HCT116 (cell line): Measurements from ENCODE around the gene GFOD2. TPM values are rescaled to one million over a fixed set of nuclear protein-coding genes. Genes with fewer than 3 reads are reported as not detected.

Experiments used
- ATAC-seq: fragments of 200-7000 bp; cut with Tn5 transposase; 2 replicates; pipeline ENCODE4 v1.9.1; 2020; ENCODE audit warnings: mild to moderate bottlenecking, moderate library complexity
- BruUV-seq: library from RNA; stranded (reverse); fragments of 400-500 nt; replicated peaks from 2 replicates; lab custom pipeline; 2021; lab: Mats Ljungman, UMichigan
- CTCF ChIA-PET: fragments of 300-600 bp; sonication (Branson Sonifier 250); formaldehyde crosslinking; loops from one replicate; lab custom pipeline; 2021; ENCODE audit warnings: antibody characterized with exemption; lab: Charles Lee
- POLR2A ChIA-PET: fragments of 300-600, 350-600 bp; sonication (Branson Sonifier 250); formaldehyde crosslinking; loops from one replicate; lab custom pipeline; 2021; ENCODE audit warnings: antibody characterized with exemption; lab: Charles Lee
- RAD21 ChIA-PET, 2 experiments: fragments of 300-600 bp; sonication (Branson Sonifier 250); formaldehyde crosslinking; loops; one replicate each; lab custom pipeline; 2023; ENCODE audit warnings: low total read pairs in 2 of 2; ENCODE audit not compliant: uncharacterized antibody in 2 of 2, unreplicated experiment in 2 of 2, low non-redundant PET in 1 of 2; lab: Charles Lee
- DNase-seq: peaks from one replicate; pipeline ENCODE4 v3.0.0-alpha.2; 2010; ENCODE audit warnings: low read depth, low spot score
- H2AFZ ChIP-seq: fragments of 200-600 bp; shearing (Covaris generic), sonication (generic); 2 replicates; pipeline ENCODE4 v1.6.1; 2017; ENCODE audit warnings: low read depth, mixed run types, mixed read lengths, antibody characterized with exemption, low read length; ENCODE audit not compliant: poor library complexity, severe bottlenecking
- H3K27ac ChIP-seq: 2 replicates; pipeline ENCODE4 v1.5.1; 2012; ENCODE audit warnings: low read depth, low read length
- H3K27me3 ChIP-seq: fragments of 200-600 bp; sonication (generic); 2 replicates; pipeline ENCODE4 v1.6.1; 2016; ENCODE audit warnings: mixed run types, low read length, mixed read lengths; ENCODE audit not compliant: insufficient read depth
- H3K36me3 ChIP-seq, 2 experiments: fragments of 200-500 bp in 1 of 2; fragments of 200-600 bp in 1 of 2; sonication (Bioruptor generic) in 1 of 2; sonication (generic) in 1 of 2; 2 replicates each; pipeline versions ENCODE4 v1.5.1 to v1.6.1; 2014 to 2016; ENCODE audit warnings: low read length in 2 of 2, inconsistent platforms in 1 of 2, mixed read lengths in 1 of 2, mixed run types in 1 of 2; ENCODE audit not compliant: insufficient read depth in 2 of 2, control insufficient read depth in 1 of 2
- H3K4me1 ChIP-seq, 2 experiments: fragments of 200-600 bp in 1 of 2; sonication (generic) in 1 of 2; 2 replicates each; pipeline versions ENCODE4 v1.5.1 to v1.6.1; 2012 to 2017; ENCODE audit warnings: low read length in 2 of 2, inconsistent platforms in 1 of 2, mild to moderate bottlenecking in 1 of 2, mixed read lengths in 1 of 2, mixed run types in 1 of 2, moderate library complexity in 1 of 2; ENCODE audit not compliant: insufficient read depth in 2 of 2, control insufficient read depth in 1 of 2
- H3K4me2 ChIP-seq: fragments of 200-600 bp; sonication (generic); 2 replicates; pipeline ENCODE4 v1.6.1; 2017; ENCODE audit warnings: mixed run types, low read length, mixed read lengths
- H3K4me3 ChIP-seq, 2 experiments: fragments of 200-600 bp in 1 of 2; sonication (generic) in 1 of 2; replicated peaks in 1 of 2; 2 replicates each; pipeline ENCODE4 v1.5.1; 2011 to 2016; ENCODE audit warnings: low read length in 2 of 2, control low read depth in 1 of 2, low read depth in 1 of 2, mild to moderate bottlenecking in 1 of 2, mixed read lengths in 1 of 2, mixed run types in 1 of 2
- H3K79me2 ChIP-seq: fragments of 200-600 bp; sonication (generic); 2 replicates; pipeline ENCODE4 v1.6.1; 2017; ENCODE audit warnings: mild to moderate bottlenecking, mixed run types, low read length, moderate library complexity, mixed read lengths; ENCODE audit not compliant: insufficient read depth
- H3K9ac ChIP-seq: fragments of 200-600 bp; sonication (generic); 2 replicates; pipeline ENCODE4 v1.6.1; 2016; ENCODE audit warnings: low read length, mixed read lengths
- H3K9me2 ChIP-seq: fragments of 200-600 bp; sonication (generic), shearing (Covaris generic); 2 replicates; pipeline ENCODE4 v1.6.1; 2017; ENCODE audit warnings: mixed run types, mild to moderate bottlenecking, moderate library complexity; ENCODE audit not compliant: insufficient read depth
- H3K9me3 ChIP-seq, 2 experiments: fragments of 200-500 bp in 1 of 2; fragments of 200-600 bp in 1 of 2; sonication (Bioruptor generic) in 1 of 2; sonication (generic) in 1 of 2; 2 replicates each; pipeline ENCODE4 v1.6.1; 2014 to 2017; ENCODE audit warnings: low read length in 2 of 2, mixed read lengths in 2 of 2, inconsistent platforms in 1 of 2, low read depth in 1 of 2, mild to moderate bottlenecking in 1 of 2, mixed run types in 1 of 2, moderate library complexity in 1 of 2; ENCODE audit not compliant: control insufficient read depth in 1 of 2, insufficient read depth in 1 of 2
- H4K20me1 ChIP-seq: fragments of 200-600 bp; sonication (generic), shearing (Covaris generic); 2 replicates; pipeline ENCODE4 v1.6.1; 2017; ENCODE audit warnings: mixed run types, mild to moderate bottlenecking, moderate library complexity; ENCODE audit not compliant: insufficient read depth
- CTCF ChIP-seq, 3 experiments: fragments of 200-600 bp in 1 of 3; sonication (generic) in 1 of 3; IDR thresholded peaks in 2 of 3; conservative IDR thresholded peaks in 1 of 3; 2 replicates each; pipeline ENCODE4 v1.5.1; 2012 to 2017; ENCODE audit warnings: low read depth in 2 of 3, low read length in 2 of 3, antibody characterized with exemption in 1 of 3, borderline replicate concordance in 1 of 3, control low read depth in 1 of 3, mild to moderate bottlenecking in 1 of 3, mixed read lengths in 1 of 3, mixed run types in 1 of 3, moderate library complexity in 1 of 3; ENCODE audit not compliant: insufficient read depth in 1 of 3
- FOSL1 ChIP-seq: IDR thresholded peaks from 2 replicates; pipeline ENCODE4 v1.6.1; 2012; ENCODE audit warnings: low read depth
- JUND ChIP-seq: IDR thresholded peaks from 2 replicates; pipeline ENCODE4 v1.6.1; 2012
- POLR2A ChIP-seq: IDR thresholded peaks from 2 replicates; pipeline ENCODE4 v1.7.0; 2011; ENCODE audit warnings: borderline replicate concordance; ENCODE audit not compliant: insufficient read depth, insufficient read length; ENCODE audit errors: extremely low read depth
- RAD21 ChIP-seq: IDR thresholded peaks from 2 replicates; pipeline ENCODE4 v1.6.1; 2012; ENCODE audit warnings: low read depth, mild to moderate bottlenecking
- SIN3A ChIP-seq: IDR thresholded peaks from 2 replicates; pipeline ENCODE4 v1.6.1; 2012; ENCODE audit warnings: low read depth
- SP1 ChIP-seq: IDR thresholded peaks from 2 replicates; pipeline ENCODE4 v1.6.1; 2012; ENCODE audit warnings: low read depth
- ZBTB33 ChIP-seq: IDR thresholded peaks from 2 replicates; pipeline ENCODE4 v1.6.1; 2011; ENCODE audit warnings: mild to moderate bottlenecking, low read length, moderate library complexity; ENCODE audit not compliant: insufficient replicate concordance; ENCODE audit errors: extremely low read depth
- ZFX ChIP-seq: fragments of 450-650 bp; IDR thresholded peaks from 2 replicates; pipeline ENCODE4 v1.6.1; 2017
- ZNF274 ChIP-seq: fragments of 200-500 bp; sonication (Bioruptor generic); IDR thresholded peaks from 2 replicates; pipeline ENCODE4 v1.6.1; 2014; ENCODE audit warnings: mild to moderate bottlenecking, low read depth, low read length, inconsistent platforms
- intact Hi-C: fragments of 100-400 bp; cut with micrococcal nuclease; formaldehyde crosslinking; loops from 2 replicates; pipeline ENCODE4 v1.10.0; 2022
- total RNA-seq: library from RNA; stranded (reverse); gene quantifications from one replicate; pipeline ENCODE4 v1.2.1, GENCODE V29; 2021; ENCODE audit not compliant: unreplicated experiment

Gene GFOD2
- total RNA-seq, 1 experiment from 2014 or later, result 17.4 TPM

- H4K20me1 ChIP-seq, result no peaks in the 10 kb centered on the region
- no TSS peak for BruUV-seq
- POLR2A ChIA-PET, result no interaction called here
- no peak overlapping the region for H3K4me3 ChIP-seq
- H3K36me3 ChIP-seq, result no peaks in the 10 kb centered on the region; a peak in 1 of 4 replicates
- CTCF ChIA-PET, result no interaction called here
- H3K9me2 ChIP-seq, result no peaks in the 10 kb centered on the region
- intact Hi-C loops, result no loop called here
- DNase-seq, result no peak
- TF ChIP-seq SIN3A (no peak), SP1 (no peak), ZFX (no peak), CTCF (IDR thresholded peaks at IDR 0.05 in 2 of 3, conservative IDR thresholded peaks at IDR 0.05 in 1 of 3; ENCODE audit: borderline replicate concordance in 1 of 3, insufficient read depth in 1 of 3, low read depth in 2 of 3, low read length in 2 of 3) (no peak), ZBTB33 (no peak), POLR2A (no peak), FOSL1 (no peak), JUND (no peak), ZNF274 (no peak), RAD21 (no peak)
- ATAC-seq, result no peak
- no peak overlapping the region for H3K27ac ChIP-seq
- no peaks in the 10 kb centered on the region for H3K79me2 ChIP-seq
- no peak overlapping the region for H2AFZ ChIP-seq
- H3K4me2 ChIP-seq, result no peak overlapping the region
- H3K27me3 ChIP-seq, result no peaks in the 10 kb centered on the region
- no peaks in the 10 kb centered on the region for H3K9me3 ChIP-seq
- H3K9ac ChIP-seq, result no peak overlapping the region
- peaks cover 0 to 5% of the 10 kb centered on the region in 2 experiments; a peak in 2 of 4 replicates for H3K4me1 ChIP-seq
- RAD21 ChIA-PET, result no interaction called here
These were observed 43.6 kb downstream of the GFOD2 start for GRCh38 chr16:67675579-67675935.
